PC-3 (cell line): ENCODE data around the gene DEPP1. TPM values are rescaled to one million over a fixed set of nuclear protein-coding genes. Genes with fewer than 3 reads are reported as not detected.

Source experiments
- ATAC-seq: fragments of 200-7000 bp; cut with Tn5 transposase; 2 replicates; pipeline ENCODE4 v1.9.1; 2020; ENCODE audit warnings: mild to moderate bottlenecking, moderate library complexity
- BruUV-seq: library from RNA; stranded (reverse); fragments of 400-500 nt; replicated peaks from 2 replicates; lab custom pipeline; 2021; lab: Mats Ljungman, UMichigan
- CTCF ChIA-PET: fragments of 300-600 bp; sonication (Branson Sonifier 250); formaldehyde crosslinking; loops from one replicate; lab custom pipeline; 2022; ENCODE audit warnings: antibody characterized with exemption; lab: Charles Lee
- POLR2A ChIA-PET: fragments of 300-600 bp; sonication (Branson Sonifier 250); formaldehyde crosslinking; loops from one replicate; lab custom pipeline; 2022; ENCODE audit warnings: antibody characterized with exemption; ENCODE audit not compliant: unreplicated experiment; lab: Charles Lee
- DNase-seq: peaks from one replicate; pipeline ENCODE4 v3.0.0-alpha.2; 2015
- H2AFZ ChIP-seq: fragments of 300-600 bp; sonication (generic); 2 replicates; pipeline ENCODE4 v1.6.0; 2016; ENCODE audit warnings: antibody characterized with exemption, low read length
- H3F3A ChIP-seq: fragments of 300-600 bp; sonication (generic); one replicate; pipeline ENCODE4 v1.6.0; 2017; ENCODE audit warnings: antibody characterized with exemption, low read length, control low read depth, mild to moderate bottlenecking; ENCODE audit not compliant: unreplicated experiment
- H3K27ac ChIP-seq: fragments of 300-600 bp; sonication (generic); 2 replicates; pipeline ENCODE4 v1.5.1; 2016; ENCODE audit warnings: mild to moderate bottlenecking, low read length
- H3K27me3 ChIP-seq: fragments of 300-600 bp; sonication (generic); 2 replicates; pipeline ENCODE4 v1.6.1; 2016; ENCODE audit warnings: low read length, mixed read lengths
- H3K36me3 ChIP-seq: fragments of 300-600 bp; sonication (generic); 2 replicates; pipeline ENCODE4 v1.6.1; 2016; ENCODE audit warnings: low read depth, mixed run types, low read length, mixed read lengths
- H3K4me1 ChIP-seq: fragments of 300-600 bp; sonication (generic); 2 replicates; pipeline ENCODE4 v1.5.1; 2016; ENCODE audit warnings: low read length; ENCODE audit not compliant: insufficient read depth
- H3K4me2 ChIP-seq: fragments of 300-600 bp; sonication (generic); 2 replicates; pipeline ENCODE4 v1.6.0; 2016; ENCODE audit warnings: low read length
- H3K4me3 ChIP-seq: fragments of 300-600 bp; sonication (generic); 2 replicates; pipeline ENCODE4 v1.5.1; 2016; ENCODE audit warnings: mild to moderate bottlenecking, low read length, mixed read lengths
- H3K79me2 ChIP-seq: fragments of 300-600 bp; sonication (generic); 2 replicates; pipeline ENCODE4 v1.6.1; 2017; ENCODE audit warnings: low read length, mixed read lengths
- H3K9ac ChIP-seq: fragments of 300-600 bp; sonication (generic); 2 replicates; pipeline ENCODE4 v1.6.0; 2016; ENCODE audit warnings: mild to moderate bottlenecking, low read length
- H3K9me2 ChIP-seq: fragments of 300-600 bp; sonication (generic); replicated peaks from 2 replicates; pipeline ENCODE4 v1.6.1; 2016; ENCODE audit warnings: mixed run types, low read length, mixed read lengths
- H3K9me3 ChIP-seq: fragments of 300-600 bp; sonication (generic); 2 replicates; pipeline ENCODE4 v1.6.1; 2016; ENCODE audit warnings: low read length, mixed read lengths
- H4K20me1 ChIP-seq: fragments of 300-600 bp; sonication (generic); 2 replicates; pipeline ENCODE4 v1.6.1; 2016; ENCODE audit warnings: low read length, mixed read lengths
- EZH2 ChIP-seq: fragments of 300-600 bp; sonication (generic); IDR thresholded peaks from one replicate; pipeline ENCODE4 v1.6.1; 2017; ENCODE audit warnings: antibody characterized with exemption, mild to moderate bottlenecking, low read length; ENCODE audit not compliant: unreplicated experiment
- EZH2phosphoT487 ChIP-seq: fragments of 300-600 bp; sonication (generic); IDR thresholded peaks from 2 replicates; pipeline ENCODE4 v1.6.1; 2018; ENCODE audit warnings: mild to moderate bottlenecking, antibody characterized with exemption, low read length, borderline replicate concordance
- intact Hi-C: fragments of 100-400 bp; cut with micrococcal nuclease; formaldehyde crosslinking; loops from 2 replicates; pipeline ENCODE4 v1.9.0; 2023
- total RNA-seq: library from RNA; depleted of rRNA; stranded (reverse); fragments of >200 nt; gene quantifications from 2 replicates; pipeline ENCODE4 v1.2.3, GENCODE V29; 2014
- TF ChIP-seq, protein P1 (sequence below): fragments of 300-600 bp; sonication (generic); conservative IDR thresholded peaks from 2 replicates; pipeline ENCODE4 v1.5.1; 2017; ENCODE audit warnings: antibody characterized with exemption, low read depth, mild to moderate bottlenecking, low read length

The DEPP1 gene
- total RNA-seq, 1 experiment from 2014 or later = 9.0 TPM

DNA sequence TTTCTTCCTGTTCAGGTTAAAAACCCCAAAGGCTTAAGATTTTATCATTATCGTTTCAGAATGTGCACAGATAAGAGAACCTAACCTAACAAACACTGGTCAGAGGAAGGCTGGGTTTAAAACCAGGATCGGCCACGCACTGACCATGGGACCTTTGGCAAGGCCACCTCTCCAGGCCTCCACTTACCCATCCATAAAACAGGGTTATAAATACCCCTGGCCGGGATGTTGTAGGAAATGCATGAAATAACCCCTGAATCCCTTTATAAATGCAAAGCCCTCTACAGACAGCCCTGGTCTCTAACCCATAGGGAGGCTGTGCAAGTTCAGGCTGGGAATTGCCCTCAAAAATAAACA, 418 bp downstream of the DEPP1 start:
- POLR2A ChIA-PET = interaction anchor here (0.9 to 1.7 kb wide), 2 partner anchors 19 to 24 kb away, joined by 4 to 7 read pairs; partner anchors contain the start of gene RASSF4
- TSS peak; percentile 79 for BruUV-seq

DNA sequence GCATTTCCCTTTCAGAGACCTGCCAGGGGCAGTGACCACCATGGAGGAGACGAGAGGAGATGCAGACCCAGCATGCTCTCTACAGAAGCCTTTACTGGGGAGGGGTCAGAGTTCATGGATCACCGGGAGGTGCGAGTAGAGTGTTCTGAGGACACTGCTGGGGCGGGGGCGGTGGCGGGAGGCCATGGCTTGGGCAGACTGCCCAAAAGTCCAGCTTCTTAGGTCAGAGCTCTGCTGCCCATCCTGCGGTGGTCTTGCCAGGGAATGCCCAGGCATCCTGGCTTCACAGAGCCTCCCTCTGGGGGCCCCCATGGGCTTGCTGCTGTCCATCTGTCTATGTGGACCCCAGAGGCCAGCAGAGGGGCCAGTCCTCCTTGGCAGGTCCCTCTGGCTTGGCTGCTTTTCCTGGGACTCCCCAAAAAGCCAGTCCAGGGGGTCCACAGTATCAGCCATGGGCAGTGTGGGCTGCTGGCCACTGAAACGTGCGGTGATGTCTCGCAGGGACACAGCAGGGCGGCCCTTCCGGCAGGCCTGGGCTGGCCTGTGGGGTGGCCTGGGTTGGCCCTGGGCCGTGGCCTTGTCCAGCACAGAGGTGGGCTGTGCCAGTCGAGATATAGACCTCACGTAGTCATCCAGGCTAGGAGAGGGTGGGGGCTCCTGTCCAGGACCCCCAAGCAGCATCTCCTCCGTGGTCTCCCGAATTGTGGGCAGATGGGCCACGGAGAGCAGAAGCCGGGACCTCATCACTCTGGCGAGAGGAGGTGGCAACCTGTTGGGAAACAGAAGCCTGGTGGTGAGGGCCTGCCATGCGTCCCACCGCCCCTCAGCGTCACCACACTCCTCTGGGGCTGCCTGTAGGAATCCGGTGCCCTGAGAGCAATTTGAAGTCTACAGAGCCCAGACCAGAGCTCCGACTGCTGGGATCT, 1.1 kb downstream of the DEPP1 start:
- Histone ChIP-seq H3K27me3 (no peaks in the 10 kb centered on the region), H3K27ac (no peak overlapping the region), H3K4me1 (peaks cover 74% of the 10 kb centered on the region), H3K9ac (no peak overlapping the region), H3K4me3 (peak overlapping the region; percentile 56), H3K36me3 (no peaks in the 10 kb centered on the region), H4K20me1 (no peaks in the 10 kb centered on the region), H3K4me2 (peak overlapping the region; percentile 79), H3K79me2 (0 out of 2 replicates have a peak, but pooled peaks cover 19% of the 10 kb centered on the region), H3K9me3 (no peaks in the 10 kb centered on the region), H3K9me2 (no peaks in the 10 kb centered on the region), H3F3A (peaks cover 5% of the 10 kb centered on the region), H2AFZ (no peak overlapping the region)
- BruUV-seq = no TSS peak
- TF ChIP-seq EZH2 (no peak), EZH2phosphoT487 (no peak)
- TF ChIP-seq, protein P1, sequence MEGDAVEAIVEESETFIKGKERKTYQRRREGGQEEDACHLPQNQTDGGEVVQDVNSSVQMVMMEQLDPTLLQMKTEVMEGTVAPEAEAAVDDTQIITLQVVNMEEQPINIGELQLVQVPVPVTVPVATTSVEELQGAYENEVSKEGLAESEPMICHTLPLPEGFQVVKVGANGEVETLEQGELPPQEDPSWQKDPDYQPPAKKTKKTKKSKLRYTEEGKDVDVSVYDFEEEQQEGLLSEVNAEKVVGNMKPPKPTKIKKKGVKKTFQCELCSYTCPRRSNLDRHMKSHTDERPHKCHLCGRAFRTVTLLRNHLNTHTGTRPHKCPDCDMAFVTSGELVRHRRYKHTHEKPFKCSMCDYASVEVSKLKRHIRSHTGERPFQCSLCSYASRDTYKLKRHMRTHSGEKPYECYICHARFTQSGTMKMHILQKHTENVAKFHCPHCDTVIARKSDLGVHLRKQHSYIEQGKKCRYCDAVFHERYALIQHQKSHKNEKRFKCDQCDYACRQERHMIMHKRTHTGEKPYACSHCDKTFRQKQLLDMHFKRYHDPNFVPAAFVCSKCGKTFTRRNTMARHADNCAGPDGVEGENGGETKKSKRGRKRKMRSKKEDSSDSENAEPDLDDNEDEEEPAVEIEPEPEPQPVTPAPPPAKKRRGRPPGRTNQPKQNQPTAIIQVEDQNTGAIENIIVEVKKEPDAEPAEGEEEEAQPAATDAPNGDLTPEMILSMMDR = no peak
- POLR2A ChIA-PET = interaction anchor here (0.9 to 1.7 kb wide), 2 partner anchors 18 to 25 kb away, joined by 4 to 7 read pairs; partner anchors contain the start of gene RASSF4
- ATAC-seq = no peak
- CTCF ChIA-PET = no interaction called here
- intact Hi-C loops = loop anchor here (2.0 kb wide), 1 partner anchor 31 kb away; no protein-coding TSS in a partner anchor
- no peak for DNase-seq

More for the DNA sequence above, 418 bp downstream of the DEPP1 start:
- DNase-seq (no peak), ATAC-seq (no peak)
- Histone ChIP-seq H3K4me2 (peak overlapping the region; percentile 79), H3K9me3 (no peaks in the 10 kb centered on the region), H3K27ac (0 out of 2 replicates have a peak overlapping the region, but pooled peaks have one; percentile 8), H4K20me1 (no peaks in the 10 kb centered on the region), H3K9ac (peak overlapping the region; percentile 10; the same call in 1 of the 2 replicates), H3F3A (peaks cover 5% of the 10 kb centered on the region), H3K4me1 (peaks cover 80% of the 10 kb centered on the region), H3K79me2 (0 out of 2 replicates have a peak, but pooled peaks cover 19% of the 10 kb centered on the region), H3K9me2 (no peaks in the 10 kb centered on the region), H3K4me3 (peak overlapping the region; percentile 56), H3K27me3 (no peaks in the 10 kb centered on the region), H3K36me3 (no peaks in the 10 kb centered on the region), H2AFZ (no peak overlapping the region)
- CTCF ChIA-PET = no interaction called here
- TF ChIP-seq, protein P1 = no peak
- TF ChIP-seq EZH2phosphoT487 (no peak), EZH2 (no peak)
- intact Hi-C loops = loop anchor here (2.0 kb wide), 1 partner anchor 31 kb away; no protein-coding TSS in a partner anchor
